Left hindlimb (tissue), 1 donor: ENCODE data around the gene RSRP1.
A peak's percentile ranks its signal among the peaks of the same experiment; 100 is the strongest.

Source experiments
- DNase-seq: peaks from one replicate; pipeline ENCODE4 v3.0.0-alpha.2; 2018

The RSRP1 gene

GRCh38 chr1:25217015-25217414 lies 30.2 kb downstream of the RSRP1 start:
- DNase-seq, result no peak

GRCh38 chr1:25216123-25216522 lies 31.1 kb downstream of the RSRP1 start:
- DNase-seq, result no peak

GRCh38 chr1:25212725-25213124 lies 34.5 kb downstream of the RSRP1 start:
- no peak for DNase-seq

GRCh38 chr1:25210728-25211127 lies 36.5 kb downstream of the RSRP1 start:
- DNase-seq, result no peak

GRCh38 chr1:25209516-25209915 lies 37.7 kb downstream of the RSRP1 start:
- DNase-seq, result no peak

- no peak for DNase-seq
Measured at GRCh38 chr1:25208561-25209222, 38.6 kb downstream of the RSRP1 start.

GRCh38 chr1:25208092-25208491 lies 39.2 kb downstream of the RSRP1 start:
- DNase-seq, result no peak

- DNase-seq, result no peak
Measured at GRCh38 chr1:25206201-25206600, 41.1 kb downstream of the RSRP1 start.

- no peak for DNase-seq
Measured at GRCh38 chr1:25205786-25206185, 41.5 kb downstream of the RSRP1 start.

GRCh38 chr1:25204797-25205480 lies 42.3 kb downstream of the RSRP1 start:
- DNase-seq, result no peak

- DNase-seq, result no peak
Measured at GRCh38 chr1:25201006-25201405, 46.2 kb downstream of the RSRP1 start.

- peak; percentile 60 for DNase-seq
Measured at GRCh38 chr1:25199819-25200620, 47.2 kb downstream of the RSRP1 start.

GRCh38 chr1:25198663-25199252 lies 48.5 kb downstream of the RSRP1 start:
- DNase-seq, result peak; percentile 62

- no peak for DNase-seq
Measured at GRCh38 chr1:25197982-25198662, 49.1 kb downstream of the RSRP1 start.

- DNase-seq, result no peak
Measured at GRCh38 chr1:25197235-25197975, 49.8 kb downstream of the RSRP1 start.

- no peak for DNase-seq
Measured at GRCh38 chr1:25196830-25197229, 50.4 kb downstream of the RSRP1 start.

- DNase-seq, result no peak
Measured at GRCh38 chr1:25195835-25196234, 51.4 kb downstream of the RSRP1 start.

- DNase-seq, result no peak
Measured at GRCh38 chr1:25194572-25195020, 52.7 kb downstream of the RSRP1 start.

- no peak for DNase-seq
Measured at GRCh38 chr1:25194054-25194453, 53.2 kb downstream of the RSRP1 start.

- DNase-seq, result no peak
Measured at GRCh38 chr1:25193229-25193628, 54.0 kb downstream of the RSRP1 start.
